GM19099 (cell line): ENCODE results near the gene BAMBI.

Source experiments
- POLR2A ChIP-seq: IDR thresholded peaks from 3 replicates; pipeline ENCODE4 v1.6.1; 2011; ENCODE audit warnings: low read depth; ENCODE audit not compliant: insufficient read length; ENCODE audit errors: extremely low read depth

BAMBI gene

GRCh38 chr10:28714401-28715053, 37.2 kb downstream of the BAMBI start:
- TF ChIP-seq POLR2A = no peak

- TF ChIP-seq POLR2A = no peak
Measured at GRCh38 chr10:28715246-28715645, 37.9 kb downstream of the BAMBI start.

- TF ChIP-seq POLR2A = no peak
Measured at GRCh38 chr10:28715757-28716156, 38.4 kb downstream of the BAMBI start.

GRCh38 chr10:28716748-28717147, 39.4 kb downstream of the BAMBI start:
- no peak for TF ChIP-seq POLR2A

DNA sequence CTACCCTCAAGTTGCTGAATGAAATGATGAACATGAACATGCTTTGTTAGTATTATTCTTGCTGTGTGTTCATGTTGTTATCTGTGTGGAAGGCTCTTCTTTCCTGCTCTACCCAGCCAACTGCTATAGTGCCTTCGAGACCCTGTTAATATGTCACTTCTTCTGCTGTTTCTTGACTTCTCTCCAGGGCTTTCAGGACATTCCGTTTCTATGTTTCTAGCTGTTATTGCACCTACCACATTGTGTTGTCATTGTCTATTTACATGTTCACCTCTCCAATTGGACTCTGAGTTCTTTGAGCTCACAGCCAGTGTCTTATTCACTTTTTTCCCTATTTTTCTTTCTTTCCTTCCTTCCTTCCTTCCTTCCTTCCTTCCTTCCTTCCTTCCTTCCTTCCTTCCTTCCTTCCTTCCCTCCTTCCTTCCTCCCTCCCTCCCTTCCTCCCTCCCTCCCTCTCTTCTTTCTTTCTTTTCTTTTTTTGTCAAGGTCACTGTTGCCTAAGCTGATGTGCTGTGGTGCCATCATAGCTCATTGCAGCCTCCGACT, 40.4 kb downstream of the BAMBI start:
- TF ChIP-seq POLR2A = no peak

DNA sequence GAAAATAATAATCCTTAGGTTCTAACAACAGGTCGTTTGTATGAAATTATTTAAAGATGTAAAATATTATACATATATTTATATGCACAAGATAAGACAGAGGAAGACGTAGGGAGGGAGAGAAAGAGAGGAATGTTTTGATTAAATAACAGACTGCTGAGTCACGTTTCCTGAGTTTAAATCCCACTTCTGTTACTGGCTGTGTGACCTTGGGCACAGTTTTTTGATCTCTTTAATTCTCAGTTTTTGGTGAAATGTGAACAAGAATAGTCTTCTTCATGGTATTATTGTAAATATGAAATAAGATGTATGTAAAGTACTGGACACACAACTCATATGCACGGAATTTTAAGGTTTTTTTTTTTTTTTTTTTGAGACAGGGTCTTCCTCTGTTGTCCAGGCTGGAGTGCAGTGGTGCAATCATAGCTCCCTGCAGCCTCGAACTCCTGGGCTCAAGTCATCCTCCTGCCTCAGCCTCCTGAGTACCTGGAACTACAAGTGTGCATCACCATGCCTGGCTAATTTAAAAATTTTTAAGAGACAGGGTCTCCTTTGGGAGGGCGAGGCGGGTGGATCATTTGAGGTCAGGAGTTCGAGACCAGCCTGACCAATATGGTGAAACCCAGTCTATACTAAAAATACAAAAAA, 42.6 kb downstream of the BAMBI start:
- no peak for TF ChIP-seq POLR2A

- no peak for TF ChIP-seq POLR2A
Measured at GRCh38 chr10:28721318-28721951, 44.1 kb downstream of the BAMBI start.

- TF ChIP-seq POLR2A = no peak
Measured at GRCh38 chr10:28722065-28722803, 44.9 kb downstream of the BAMBI start.

GRCh38 chr10:28728366-28728765, 51.0 kb downstream of the BAMBI start:
- no peak for TF ChIP-seq POLR2A

DNA sequence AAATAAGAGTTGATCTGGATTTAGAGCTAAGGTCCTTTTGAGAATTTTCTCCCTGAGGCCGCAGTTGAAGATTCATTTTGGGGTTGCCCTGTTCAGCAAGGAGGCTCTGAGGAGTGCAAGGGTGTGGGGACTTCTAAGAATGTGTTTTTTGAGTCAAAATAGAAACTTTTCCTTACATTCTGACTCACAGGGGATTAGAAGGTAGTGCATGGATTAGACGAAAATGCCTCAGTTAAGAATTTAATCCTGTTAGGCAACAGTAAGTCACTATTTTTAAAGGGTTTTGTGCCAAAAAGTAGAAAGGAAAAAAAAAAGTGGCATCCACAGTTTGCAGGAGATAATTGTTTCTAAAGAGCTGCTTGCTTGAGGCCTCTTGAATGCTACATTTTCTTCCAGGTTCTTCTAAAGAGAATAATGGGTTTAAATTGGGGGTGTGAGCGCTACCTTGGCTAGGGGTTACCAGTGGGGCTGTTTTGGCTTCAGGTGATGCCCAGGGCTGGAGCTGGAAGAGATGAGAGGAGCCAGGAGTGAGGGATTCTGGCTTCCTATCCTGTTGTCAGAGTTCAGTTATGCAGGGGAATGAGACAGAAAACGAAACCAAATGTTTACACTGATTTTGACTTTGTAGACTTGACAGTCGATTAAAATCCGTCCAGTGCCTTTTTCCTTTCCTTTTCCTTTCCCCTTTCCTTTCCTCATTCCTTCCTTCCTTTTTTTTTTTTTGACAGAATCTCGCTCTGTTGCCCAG, 52.9 kb downstream of the BAMBI start:
- TF ChIP-seq POLR2A = no peak

GRCh38 chr10:28732091-28732490, 54.8 kb downstream of the BAMBI start:
- no peak for TF ChIP-seq POLR2A
